HG03097 (cell line): ENCODE measurements around the gene MESP1.

Source experiments
- ATAC-seq: cut with Tn5 transposase; IDR thresholded peaks from one replicate; pipeline ENCODE4 v1.9.1; 2021; ENCODE audit not compliant: unreplicated experiment, low FRiP score

MESP1 gene

DNA sequence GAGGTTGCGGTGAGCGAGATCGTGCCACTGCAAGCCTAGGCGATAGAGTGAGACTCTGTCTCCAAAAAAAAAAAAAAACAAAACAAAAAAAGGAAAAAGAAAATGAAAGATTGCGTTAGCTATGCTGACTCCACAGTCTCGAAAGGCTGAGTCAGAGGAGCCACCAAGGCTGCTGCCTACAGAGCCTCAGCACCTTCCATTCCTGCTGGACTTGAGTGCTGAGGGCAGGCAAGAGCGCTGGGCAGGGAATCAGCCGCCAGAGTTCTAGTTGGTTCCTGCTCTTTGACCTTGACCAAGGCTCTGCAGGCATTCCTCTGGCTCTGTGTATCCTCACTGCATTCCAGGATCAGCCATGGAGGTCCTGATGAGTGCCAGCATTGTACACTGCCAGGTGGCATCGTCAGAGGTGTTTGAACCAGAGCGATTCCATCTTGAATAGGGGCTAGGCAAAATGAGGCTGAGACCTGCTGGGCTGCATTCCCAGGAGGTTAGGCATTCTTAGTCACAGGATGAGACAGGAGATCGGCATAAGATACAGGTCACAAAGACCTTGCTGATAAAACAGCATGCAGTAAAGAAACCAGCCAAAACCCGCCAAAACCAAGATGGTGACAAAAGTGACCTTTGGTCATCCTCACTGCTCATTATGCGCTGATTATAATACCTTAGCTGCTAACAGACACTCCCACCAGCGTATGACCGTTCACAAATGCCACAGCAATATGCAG is 31.0 kb upstream of the MESP1 start:
- ATAC-seq: no peak

DNA sequence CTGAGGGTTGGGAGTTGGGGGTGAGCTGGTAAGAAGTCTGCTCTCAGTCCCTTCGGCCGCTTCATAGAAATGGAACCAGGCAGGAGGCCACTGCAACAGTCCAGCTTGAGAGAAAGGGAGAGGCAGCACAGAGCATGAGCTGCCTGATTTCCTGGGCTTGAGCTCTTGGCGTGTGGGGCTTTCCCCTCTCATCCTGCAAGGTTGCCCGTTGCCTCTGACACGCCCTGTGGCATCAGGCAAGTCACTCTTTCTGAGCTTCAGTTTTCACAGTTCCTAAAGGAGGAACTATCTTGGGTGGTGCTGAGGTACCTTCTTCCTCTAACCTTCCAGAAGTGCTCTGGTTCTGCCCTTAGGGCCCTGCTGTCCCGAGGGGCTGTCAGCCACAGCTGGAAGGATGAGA is 30.0 kb upstream of the MESP1 start:
- ATAC-seq: no peak

DNA sequence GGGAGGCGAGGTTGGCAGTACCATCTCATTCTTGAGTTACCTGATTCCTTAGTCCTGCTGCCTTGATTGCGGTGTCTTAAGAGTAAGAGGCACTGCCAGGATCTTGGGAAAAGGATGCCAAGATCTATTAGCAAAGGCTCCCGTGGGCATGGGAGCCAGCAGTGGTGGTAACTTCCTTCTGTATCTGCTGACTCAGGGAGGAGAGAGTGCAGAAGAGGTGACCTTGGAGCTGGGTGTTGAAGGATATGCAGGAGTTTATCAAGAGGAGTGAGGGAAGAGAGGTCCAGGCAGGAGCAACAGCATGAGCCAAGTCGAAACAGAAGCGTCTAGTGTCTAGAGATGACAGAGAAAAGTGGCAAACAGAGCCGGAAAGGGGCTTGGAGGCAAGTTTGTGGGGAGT is 29.6 kb upstream of the MESP1 start:
- ATAC-seq: no peak

DNA sequence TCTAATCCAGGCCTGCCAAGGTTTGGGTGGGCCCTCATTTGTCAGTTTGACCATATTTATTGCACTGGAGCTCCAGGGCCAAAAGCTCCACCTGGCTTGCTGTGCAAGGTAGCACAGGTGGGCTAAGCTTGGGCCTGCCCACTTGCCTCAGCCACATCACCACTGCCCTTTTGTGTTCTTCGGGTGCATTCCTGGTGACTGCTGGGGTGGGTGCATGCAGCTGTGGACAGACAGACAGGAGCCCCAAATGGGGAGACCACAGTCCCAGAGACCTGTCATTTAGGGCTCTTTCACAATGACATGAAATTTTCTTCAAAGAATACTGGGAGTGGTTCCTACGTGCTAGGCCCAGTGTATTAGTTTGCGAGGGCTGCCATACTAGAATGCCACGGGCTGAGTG is 27.8 kb upstream of the MESP1 start:
- no peak for ATAC-seq

DNA sequence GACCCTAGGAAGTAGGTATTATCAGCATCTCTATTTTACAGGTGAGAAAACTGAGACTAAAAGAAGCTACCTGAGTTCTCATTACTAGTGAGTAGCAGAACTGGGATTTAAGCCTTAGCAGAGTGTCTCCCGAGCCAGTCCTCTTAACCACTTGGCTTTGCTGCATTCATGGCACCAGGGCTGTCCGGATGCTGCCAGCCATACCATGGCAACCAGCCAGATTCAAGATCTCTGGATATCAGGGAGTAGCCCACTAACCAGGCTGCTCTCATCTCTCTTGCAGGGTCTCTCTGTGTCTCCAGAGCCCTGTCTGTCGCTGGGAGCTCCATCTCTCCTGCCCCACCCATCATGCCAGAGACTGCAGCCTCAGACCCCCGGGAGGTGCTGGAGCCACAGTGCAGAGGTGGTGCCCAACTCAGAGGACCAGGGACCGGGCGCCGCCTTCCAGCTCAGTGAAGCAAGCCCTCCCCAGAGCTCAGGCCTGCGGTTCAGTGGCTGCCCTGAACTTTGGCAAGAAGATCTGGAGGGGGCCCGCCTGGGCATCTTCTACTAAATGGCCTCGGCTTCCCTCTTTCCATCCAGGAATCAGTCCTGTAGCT is 26.8 kb upstream of the MESP1 start:
- no peak for ATAC-seq

- no peak for ATAC-seq
Observed at GRCh38 chr15:89777073-89777751, 26.2 kb upstream of the MESP1 start.

- ATAC-seq: no peak
Observed at GRCh38 chr15:89776274-89777072, 25.4 kb upstream of the MESP1 start, which contains the start of gene MESP2. TSS of gene MESP2 (plus strand) at chr15:89776332. CDS start at chr15:89776358, 26 bp downstream.

DNA sequence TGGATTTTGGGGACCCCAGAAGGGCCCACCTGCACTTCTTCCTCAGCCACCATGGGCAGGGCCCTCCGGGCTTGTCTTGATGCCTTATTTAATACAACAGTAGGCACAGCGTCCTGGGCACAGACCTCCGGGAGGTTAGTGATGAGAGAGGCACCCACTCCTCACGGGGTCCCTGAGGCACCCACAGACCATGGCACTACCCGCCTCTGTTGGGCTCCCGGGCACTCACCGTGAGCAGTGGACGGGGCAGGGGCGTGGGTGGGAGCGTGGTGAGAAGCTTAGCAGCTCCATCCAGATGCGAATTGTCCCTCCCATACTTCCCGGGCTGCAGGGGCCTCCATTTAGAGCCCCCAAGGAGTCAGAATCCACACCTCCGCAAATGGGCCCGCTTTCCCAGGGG is 24.8 kb upstream of the MESP1 start:
- ATAC-seq: no peak

GRCh38 chr15:89774492-89774891 is 23.4 kb upstream of the MESP1 start:
- no peak for ATAC-seq

DNA sequence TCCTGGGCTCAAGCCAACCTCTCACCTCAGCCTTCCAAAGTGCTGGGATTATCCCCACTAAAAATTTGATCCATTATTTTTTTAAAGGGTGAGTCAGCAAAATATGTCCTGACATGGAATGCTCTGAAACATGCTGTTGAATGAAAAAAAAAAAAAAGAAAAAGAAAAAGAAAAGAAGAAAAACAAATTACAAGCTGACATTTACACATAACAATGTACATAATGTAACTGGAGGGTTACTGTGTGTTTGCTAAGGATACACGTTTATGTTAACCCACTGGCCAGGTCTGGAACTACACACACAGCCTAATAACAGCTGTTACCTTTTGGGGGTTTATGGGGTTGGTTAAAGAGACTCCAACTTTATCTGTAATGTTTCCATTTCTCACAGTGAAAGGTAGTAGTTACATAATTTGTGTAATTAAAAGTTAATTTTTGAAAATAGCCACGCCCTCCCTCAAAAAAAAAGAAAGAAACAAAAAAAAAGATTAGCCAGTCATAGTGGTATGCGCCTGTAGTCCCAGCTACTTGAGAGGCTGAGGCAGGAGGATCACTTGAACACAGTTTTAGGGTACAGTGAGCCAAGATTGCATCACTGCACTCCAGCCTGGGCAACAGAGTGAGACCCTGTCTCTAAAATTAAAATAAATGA is 22.0 kb upstream of the MESP1 start:
- no peak for ATAC-seq

- ATAC-seq: no peak
Observed at GRCh38 chr15:89770041-89770440, 19.0 kb upstream of the MESP1 start.

- no peak for ATAC-seq
Observed at GRCh38 chr15:89769366-89769765, 18.3 kb upstream of the MESP1 start.

- no peak for ATAC-seq
Observed at GRCh38 chr15:89768071-89768500, 17.0 kb upstream of the MESP1 start.

DNA sequence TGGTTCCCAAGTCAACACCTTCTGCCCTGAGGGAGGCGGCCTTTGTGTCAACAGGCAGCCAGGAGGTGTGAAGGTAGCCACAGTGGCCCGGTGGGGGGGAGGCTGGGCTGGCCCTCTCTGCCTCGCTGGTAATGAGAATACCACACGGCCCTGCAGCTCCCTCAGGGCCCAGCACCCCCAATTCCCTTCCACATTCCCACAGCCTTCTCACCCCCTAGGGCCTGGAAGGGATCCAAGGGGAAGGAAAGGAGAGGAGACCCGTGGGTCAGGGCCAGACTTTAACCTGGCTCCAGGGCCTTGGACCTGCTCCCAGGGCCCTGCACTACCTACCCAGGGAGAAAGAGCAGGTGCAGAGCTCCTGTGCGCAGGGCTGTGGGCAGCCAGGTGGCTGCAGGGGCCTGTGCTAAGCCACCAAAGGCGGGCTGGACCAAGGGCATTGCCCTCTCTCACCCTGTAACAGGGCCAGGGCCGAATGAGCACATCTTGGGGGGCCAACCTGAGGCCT is 16.4 kb upstream of the MESP1 start:
- no peak for ATAC-seq

- ATAC-seq: no peak
Observed at GRCh38 chr15:89766357-89767311, 15.6 kb upstream of the MESP1 start.

- no peak for ATAC-seq
Observed at GRCh38 chr15:89765694-89766093, 14.6 kb upstream of the MESP1 start.

GRCh38 chr15:89761929-89762328 is 10.9 kb upstream of the MESP1 start:
- ATAC-seq: no peak

GRCh38 chr15:89761009-89761831 is 10.2 kb upstream of the MESP1 start:
- no peak for ATAC-seq
